Measurements from ENCODE around the gene DNAJA2. TPM values are rescaled to one million over a fixed set of nuclear protein-coding genes. Genes with fewer than 3 reads are reported as not detected.

Gene DNAJA2
- polyA plus RNA-seq, 1 donor (not counting 4 experiments of a cell fraction or from before 2014, with no cell fraction given): 36.3 TPM

- no peak for FAIRE-seq
- Histone ChIP-seq H3K36me3 (ENCODE audit: control insufficient read depth in 2 of 2, extremely low read depth in 1 of 2, insufficient read depth in 2 of 2, low read length in 2 of 2) (peaks cover 14 to 43% of the 10 kb centered on the region in 2 experiments), H3K4me3 (ENCODE audit: control insufficient read depth in 2 of 3, extremely low read depth in 1 of 3, insufficient read depth in 2 of 3, low read depth in 1 of 3, low read length in 3 of 3) (no peak overlapping the region), H3K4me1 (ENCODE audit: control insufficient read depth, extremely low read depth, insufficient read depth, low read length) (no peaks in the 10 kb centered on the region), H3K9me1 (ENCODE audit: control insufficient read depth, extremely low read depth, insufficient read depth, low read length) (no peaks in the 10 kb centered on the region), H3K9me3 (ENCODE audit: control insufficient read depth, low read depth, low read length) (no peaks in the 10 kb centered on the region), H3K27ac (ENCODE audit: control insufficient read depth, insufficient read depth, low read length) (no peak overlapping the region), H3K27me3 (ENCODE audit: control insufficient read depth, extremely low read depth, insufficient read depth, low read length) (no peaks in the 10 kb centered on the region), H3K79me2 (ENCODE audit: control insufficient read depth, insufficient read depth, low read length) (no peaks in the 10 kb centered on the region), H3K4me2 (ENCODE audit: control insufficient read depth, extremely low read depth, insufficient read depth, low read depth, low read length) (no peak overlapping the region), H4K20me1 (ENCODE audit: control insufficient read depth, extremely low read depth, insufficient read depth, low read length) (no peaks in the 10 kb centered on the region), H3K9ac (ENCODE audit: control insufficient read depth, extremely low read depth, insufficient read depth, low read length) (no peak overlapping the region), H2AFZ (ENCODE audit: control insufficient read depth, low read length) (no peak overlapping the region)
- DNase-seq (ENCODE audit: low read depth, low spot score): no peak
- TF ChIP-seq EZH2 (IDR thresholded peaks at IDR 0.05; ENCODE audit: low read length) (no peak), CTCF (optimal IDR thresholded peaks at IDR 0.05 in 1 of 3, IDR thresholded peaks at IDR 0.05 in 1 of 3, conservative IDR thresholded peaks at IDR 0.05 in 1 of 3; ENCODE audit: extremely low read depth in 1 of 3, insufficient read depth in 2 of 3, low read length in 3 of 3) (no peak)
- dilution Hi-C loops (cut with MboI; ENCODE audit: extremely low pct_ligation_motif_present, low sequenced_read_pairs): no loop called here
These were observed 57.9 kb downstream of the DNAJA2 start for GRCh38 chr16:46915483-46916025.

DNA sequence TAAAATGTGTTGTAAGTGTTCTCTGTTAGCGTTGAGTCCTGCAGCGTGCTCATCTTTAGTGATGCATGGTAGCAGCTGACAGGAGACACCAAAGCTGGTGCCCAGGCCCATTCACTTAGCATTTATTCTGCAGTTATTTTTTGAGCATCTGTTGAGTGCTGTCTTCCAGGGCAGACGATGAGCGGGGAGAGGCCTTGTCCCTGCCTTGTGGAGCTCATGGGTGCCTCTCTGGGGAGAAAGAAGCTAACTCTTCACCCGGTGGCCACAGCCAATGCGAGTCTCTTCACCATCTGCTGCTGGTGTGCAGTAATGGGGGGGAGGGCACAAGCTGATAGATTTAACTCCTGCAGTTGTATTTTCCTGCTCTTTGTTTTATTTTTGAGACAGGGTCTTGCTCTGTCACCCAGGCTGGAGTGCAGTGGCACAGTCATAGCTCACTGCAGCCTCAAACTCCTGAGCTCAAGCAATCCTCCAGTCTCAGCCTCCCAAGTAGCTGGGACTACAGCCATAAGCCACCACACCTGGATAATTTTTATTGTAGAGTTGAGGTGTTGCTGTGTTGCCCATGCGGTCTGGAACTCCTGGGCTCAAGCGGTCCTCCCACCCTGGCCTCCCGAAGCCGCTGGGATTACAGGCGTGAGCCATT, 58.8 kb downstream of the DNAJA2 start:
- Histone ChIP-seq H3K36me3 (ENCODE audit: control insufficient read depth in 2 of 2, extremely low read depth in 1 of 2, insufficient read depth in 2 of 2, low read length in 2 of 2) (peaks cover 15 to 43% of the 10 kb centered on the region in 2 experiments), H3K9me3 (ENCODE audit: control insufficient read depth, low read depth, low read length) (no peaks in the 10 kb centered on the region), H3K4me3 (ENCODE audit: control insufficient read depth in 2 of 3, extremely low read depth in 1 of 3, insufficient read depth in 2 of 3, low read depth in 1 of 3, low read length in 3 of 3) (no peak overlapping the region), H3K4me1 (ENCODE audit: control insufficient read depth, extremely low read depth, insufficient read depth, low read length) (no peaks in the 10 kb centered on the region), H3K27me3 (ENCODE audit: control insufficient read depth, extremely low read depth, insufficient read depth, low read length) (no peaks in the 10 kb centered on the region), H2AFZ (ENCODE audit: control insufficient read depth, low read length) (no peak overlapping the region), H3K4me2 (ENCODE audit: control insufficient read depth, extremely low read depth, insufficient read depth, low read depth, low read length) (no peak overlapping the region), H3K9me1 (ENCODE audit: control insufficient read depth, extremely low read depth, insufficient read depth, low read length) (no peaks in the 10 kb centered on the region), H4K20me1 (ENCODE audit: control insufficient read depth, extremely low read depth, insufficient read depth, low read length) (no peaks in the 10 kb centered on the region), H3K9ac (ENCODE audit: control insufficient read depth, extremely low read depth, insufficient read depth, low read length) (no peak overlapping the region), H3K79me2 (ENCODE audit: control insufficient read depth, insufficient read depth, low read length) (no peaks in the 10 kb centered on the region), H3K27ac (ENCODE audit: control insufficient read depth, insufficient read depth, low read length) (no peak overlapping the region)
- DNase-seq (ENCODE audit: low read depth, low spot score): no peak
- FAIRE-seq: no peak
- dilution Hi-C loops (cut with MboI; ENCODE audit: extremely low pct_ligation_motif_present, low sequenced_read_pairs): no loop called here
- TF ChIP-seq CTCF (optimal IDR thresholded peaks at IDR 0.05 in 1 of 3, IDR thresholded peaks at IDR 0.05 in 1 of 3, conservative IDR thresholded peaks at IDR 0.05 in 1 of 3; ENCODE audit: extremely low read depth in 1 of 3, insufficient read depth in 2 of 3, low read length in 3 of 3) (no peak), EZH2 (IDR thresholded peaks at IDR 0.05; ENCODE audit: low read length) (no peak)
